PC-9 (cell line): ENCODE measurements around the gene SLC7A6.

ENCODE experiments used
- CTCF ChIP-seq: fragments of 200-600 bp; sonication (generic); conservative IDR thresholded peaks from 2 replicates; pipeline ENCODE4 v1.6.1; 2017; ENCODE audit warnings: mixed run types, antibody characterized with exemption, mild to moderate bottlenecking, moderate library complexity
- EZH2 ChIP-seq: fragments of 200-600 bp; sonication (generic); IDR thresholded peaks from 2 replicates; pipeline ENCODE4 v1.8.0; 2017; ENCODE audit warnings: antibody characterized with exemption, low read depth

GRCh38 chr16:68283801-68284598, 19.7 kb downstream of the SLC7A6 start:
- TF ChIP-seq CTCF (no peak), EZH2 (no peak)
